GM12874 (cell line): ENCODE measurements around the gene SEMA4D.
A peak's percentile ranks its signal among the peaks of the same experiment; 100 is the strongest.

Experiments
- CTCF ChIP-seq: IDR thresholded peaks from 2 replicates; pipeline ENCODE4 v1.5.1; 2011; ENCODE audit warnings: low read depth, mild to moderate bottlenecking, control low read depth, low read length, moderate library complexity; ENCODE audit not compliant: insufficient read depth

SEMA4D gene

DNA sequence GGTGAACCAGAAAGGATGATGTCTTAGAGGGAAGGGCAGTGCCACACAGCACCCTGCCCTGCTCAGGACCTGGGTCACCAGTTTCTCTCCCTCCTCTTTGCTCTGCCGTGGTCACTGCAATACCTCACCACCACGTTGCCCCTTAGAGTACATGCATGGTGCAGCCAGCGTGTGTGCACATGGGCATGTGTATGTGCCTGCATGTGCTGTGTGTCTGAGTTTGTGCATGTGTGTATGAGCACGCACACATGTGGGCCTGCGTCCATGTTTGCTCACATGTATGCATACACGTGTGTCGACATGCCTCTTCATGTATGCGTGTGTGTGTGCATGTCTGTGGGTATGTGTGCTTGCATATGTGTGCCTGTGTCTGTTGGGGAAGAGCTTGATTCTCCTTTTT is 41.5 kb upstream of the SEMA4D start:
- no peak for TF ChIP-seq CTCF

- TF ChIP-seq CTCF, result no peak
Observed at GRCh38 chr9:89538871-89539270, 41.0 kb upstream of the SEMA4D start.

- no peak for TF ChIP-seq CTCF
Observed at GRCh38 chr9:89537166-89537565, 39.3 kb upstream of the SEMA4D start.

- 0 out of 2 replicates have a peak, but pooled peaks have one; percentile 10 for TF ChIP-seq CTCF
Observed at GRCh38 chr9:89536600-89536999, 38.7 kb upstream of the SEMA4D start.

- TF ChIP-seq CTCF, result no peak
Observed at GRCh38 chr9:89536145-89536574, 38.2 kb upstream of the SEMA4D start.

- TF ChIP-seq CTCF, result no peak
Observed at GRCh38 chr9:89535461-89535860, 37.5 kb upstream of the SEMA4D start.

DNA sequence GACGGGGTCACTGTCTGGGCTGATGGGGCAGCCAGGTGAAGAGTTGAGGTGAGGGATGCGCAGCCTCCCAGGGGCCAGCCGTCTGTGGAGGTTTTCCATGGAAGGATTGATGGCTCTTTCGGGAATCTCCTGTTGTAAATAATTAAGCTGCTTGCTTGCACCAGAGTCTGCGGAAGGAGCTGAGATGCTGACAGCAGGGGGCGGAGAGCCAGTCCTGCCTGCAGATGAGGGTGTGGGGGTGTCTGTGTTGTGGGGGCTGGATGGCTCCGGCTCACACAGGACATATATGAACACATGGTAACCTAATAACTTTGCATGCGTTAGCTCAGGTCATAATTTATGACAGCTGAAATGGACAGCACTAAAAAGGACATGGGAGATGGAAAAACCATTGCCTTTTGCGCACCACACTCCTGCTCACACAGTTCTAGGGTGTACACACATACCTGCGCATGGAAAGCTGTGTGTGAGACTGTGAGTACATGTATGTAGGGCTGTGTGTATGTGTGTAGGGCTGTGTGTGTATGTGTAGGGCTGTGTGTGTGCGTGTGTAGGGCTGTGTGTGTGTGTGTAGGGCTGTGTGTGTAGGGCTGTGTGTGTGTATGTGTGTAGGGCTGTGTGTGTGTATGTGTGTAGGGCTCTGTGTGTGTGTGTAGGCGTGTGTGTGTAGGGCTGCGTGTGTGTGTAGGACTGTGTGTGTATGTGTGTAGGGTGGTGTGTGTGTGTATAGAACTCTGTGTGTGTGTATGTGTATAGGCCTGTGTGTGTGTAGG is 36.8 kb upstream of the SEMA4D start:
- no peak for TF ChIP-seq CTCF
